ENCODE measurements around the gene NME4.

DNA sequence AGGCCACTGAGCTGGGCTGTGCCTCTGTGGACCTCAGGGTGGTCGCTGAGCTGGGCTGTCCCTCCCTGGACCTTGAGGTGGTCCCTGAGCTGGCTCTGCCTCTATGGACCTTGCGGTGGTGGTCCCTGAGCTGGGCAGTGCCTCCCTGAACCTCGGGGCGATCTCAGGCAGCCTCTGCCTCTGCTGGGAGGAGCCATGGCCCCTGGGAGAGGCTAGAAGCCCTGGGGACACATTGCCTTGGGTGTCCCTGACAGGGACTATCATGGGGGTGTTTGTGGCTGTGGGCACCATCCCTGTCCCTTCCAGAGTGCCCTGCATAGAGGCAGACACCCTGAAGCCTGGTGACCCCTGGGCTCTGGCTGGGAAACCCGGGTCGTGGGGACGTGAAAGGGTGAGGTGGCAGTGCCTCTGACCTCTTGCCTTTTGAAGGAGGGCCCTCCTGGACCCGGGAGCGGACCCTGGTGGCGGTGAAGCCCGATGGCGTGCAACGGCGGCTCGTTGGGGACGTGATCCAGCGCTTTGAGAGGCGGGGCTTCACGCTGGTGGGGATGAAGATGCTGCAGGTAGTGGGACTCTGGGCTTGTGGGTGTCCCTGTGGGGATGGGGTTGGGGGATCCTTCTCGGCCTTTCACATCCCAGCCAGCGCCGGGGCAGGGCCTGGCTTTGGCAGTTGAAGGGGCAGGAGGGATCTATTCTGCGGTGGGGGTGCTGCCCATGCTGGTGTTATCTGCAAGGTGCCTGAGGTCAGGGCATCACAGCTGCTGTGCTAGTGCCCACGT is 1.8 kb downstream of the NME4 start:
- TF ChIP-seq, protein P1, sequence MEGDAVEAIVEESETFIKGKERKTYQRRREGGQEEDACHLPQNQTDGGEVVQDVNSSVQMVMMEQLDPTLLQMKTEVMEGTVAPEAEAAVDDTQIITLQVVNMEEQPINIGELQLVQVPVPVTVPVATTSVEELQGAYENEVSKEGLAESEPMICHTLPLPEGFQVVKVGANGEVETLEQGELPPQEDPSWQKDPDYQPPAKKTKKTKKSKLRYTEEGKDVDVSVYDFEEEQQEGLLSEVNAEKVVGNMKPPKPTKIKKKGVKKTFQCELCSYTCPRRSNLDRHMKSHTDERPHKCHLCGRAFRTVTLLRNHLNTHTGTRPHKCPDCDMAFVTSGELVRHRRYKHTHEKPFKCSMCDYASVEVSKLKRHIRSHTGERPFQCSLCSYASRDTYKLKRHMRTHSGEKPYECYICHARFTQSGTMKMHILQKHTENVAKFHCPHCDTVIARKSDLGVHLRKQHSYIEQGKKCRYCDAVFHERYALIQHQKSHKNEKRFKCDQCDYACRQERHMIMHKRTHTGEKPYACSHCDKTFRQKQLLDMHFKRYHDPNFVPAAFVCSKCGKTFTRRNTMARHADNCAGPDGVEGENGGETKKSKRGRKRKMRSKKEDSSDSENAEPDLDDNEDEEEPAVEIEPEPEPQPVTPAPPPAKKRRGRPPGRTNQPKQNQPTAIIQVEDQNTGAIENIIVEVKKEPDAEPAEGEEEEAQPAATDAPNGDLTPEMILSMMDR (conservative IDR thresholded peaks at IDR 0.05; ENCODE audit: low read length) = no peak
- no peak for TF ChIP-seq EZH2phosphoT487 (IDR thresholded peaks at IDR 0.05; ENCODE audit: borderline replicate concordance, low read depth, low read length)

Measured in OCI-LY7 (cell line).